ENCODE data around the gene STMND1.

STMND1 gene

DNA sequence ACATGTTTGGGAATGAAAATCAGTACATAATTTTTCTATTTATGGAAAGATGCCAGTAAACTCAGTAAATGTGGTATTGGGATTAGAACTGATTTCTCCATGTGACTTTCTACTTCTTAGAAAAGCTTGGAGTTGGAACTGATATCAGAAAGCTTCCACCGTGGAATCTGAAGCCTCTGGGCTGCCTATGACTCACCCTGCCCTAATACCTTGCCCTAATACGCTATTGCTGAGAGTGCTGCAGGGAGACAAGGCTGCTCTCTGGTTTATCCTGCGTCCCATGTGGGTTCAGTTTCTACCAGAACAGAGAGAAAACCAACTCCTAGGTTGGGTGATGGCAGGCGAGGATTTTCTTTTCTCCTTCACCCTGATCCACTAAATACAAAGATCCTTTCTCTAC lies 3.3 kb upstream of the STMND1 start:
- H3K4me1 ChIP-seq (ENCODE audit: control insufficient read depth in 1 of 2, insufficient read depth in 2 of 2, low read length in 2 of 2) = peaks cover 0 to 13% of the 10 kb centered on the region in 2 donors
- no peak overlapping the region for H3K27ac ChIP-seq (ENCODE audit: low read length)
- no peaks in the 10 kb centered on the region for H3K9me3 ChIP-seq (ENCODE audit: control insufficient read depth in 1 of 2, low read length in 2 of 2)

DNA sequence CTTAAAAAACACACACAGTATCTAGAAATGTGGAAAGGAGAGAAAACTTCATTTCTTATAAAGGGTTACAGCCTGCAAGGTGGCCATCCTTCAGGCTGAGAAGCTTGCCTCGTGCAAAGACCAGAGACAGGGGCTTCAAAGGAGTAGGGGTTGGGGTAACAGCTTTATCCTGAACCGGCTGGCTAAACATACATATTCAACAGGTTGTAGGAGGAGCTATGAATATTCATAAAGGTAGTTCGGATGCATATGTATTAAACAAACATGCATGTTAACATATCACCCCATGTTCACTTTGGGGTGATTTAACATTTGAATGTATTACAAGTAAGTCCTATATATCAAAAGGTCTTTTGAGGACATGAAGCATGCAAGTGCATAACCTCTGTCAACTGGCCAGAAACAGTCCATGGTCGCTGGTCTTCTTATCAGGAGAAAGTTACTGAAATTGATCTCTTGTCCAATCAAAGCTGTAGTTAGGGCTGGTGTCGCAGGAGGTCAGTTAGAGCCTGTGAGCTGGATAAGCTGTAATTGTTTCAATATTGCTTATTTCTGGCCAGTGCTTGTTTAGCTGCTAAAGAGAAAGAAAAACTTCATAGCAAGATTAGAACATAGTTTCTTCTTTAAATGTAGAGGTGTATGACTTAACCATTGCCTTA lies 2.3 kb upstream of the STMND1 start:
- Histone ChIP-seq H3K4me3 (ENCODE audit: low read depth in 1 of 2, low read length in 2 of 2) (no peak overlapping the region), H3K36me3 (ENCODE audit: control insufficient read depth in 1 of 2, insufficient read depth in 2 of 2, low read length in 2 of 2) (no peaks in the 10 kb centered on the region), H3K9me3 (ENCODE audit: control insufficient read depth in 1 of 2, low read length in 2 of 2) (no peaks in the 10 kb centered on the region), H3K27me3 (ENCODE audit: low read depth, low read length) (peaks cover 10% of the 10 kb centered on the region), H3K4me1 (ENCODE audit: control insufficient read depth in 1 of 2, insufficient read depth in 2 of 2, low read length in 2 of 2) (peaks cover 0 to 13% of the 10 kb centered on the region in 2 donors), H3K27ac (ENCODE audit: low read length) (no peak overlapping the region)

More for the DNA sequence above, 3.3 kb upstream of the STMND1 start:
- Histone ChIP-seq H3K27me3 (ENCODE audit: low read depth, low read length) (peaks cover 10% of the 10 kb centered on the region), H3K4me3 (ENCODE audit: low read depth in 1 of 2, low read length in 2 of 2) (no peak overlapping the region), H3K36me3 (ENCODE audit: control insufficient read depth in 1 of 2, insufficient read depth in 2 of 2, low read length in 2 of 2) (no peaks in the 10 kb centered on the region)

DNA sequence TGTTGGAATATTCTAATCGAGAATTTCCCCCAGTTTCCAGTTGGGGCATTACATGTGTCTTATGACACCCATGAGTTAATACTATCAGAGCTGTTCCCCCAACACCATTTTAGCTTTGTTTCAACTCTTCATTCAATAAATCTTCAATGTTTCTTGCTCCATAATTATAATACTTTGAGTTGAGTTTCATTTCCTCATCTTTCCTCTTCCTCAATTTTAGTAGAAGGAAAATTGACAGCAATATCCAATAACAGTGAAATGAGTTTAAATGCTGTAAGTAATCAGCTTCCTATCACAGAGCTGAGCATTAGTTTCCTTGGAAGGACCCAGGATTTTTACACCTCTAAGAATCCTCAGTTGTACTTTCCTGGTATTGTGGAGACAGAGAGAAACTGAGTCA lies 1.0 kb upstream of the STMND1 start:
- no peak overlapping the region for H3K27ac ChIP-seq (ENCODE audit: low read length)
- no peaks in the 10 kb centered on the region for H3K36me3 ChIP-seq (ENCODE audit: control insufficient read depth in 1 of 2, insufficient read depth in 2 of 2, low read length in 2 of 2)
- H3K27me3 ChIP-seq (ENCODE audit: low read depth, low read length) = peaks cover 10% of the 10 kb centered on the region
- H3K4me3 ChIP-seq (ENCODE audit: low read depth in 1 of 2, low read length in 2 of 2) = no peak overlapping the region
- H3K4me1 ChIP-seq (ENCODE audit: control insufficient read depth in 1 of 2, insufficient read depth in 2 of 2, low read length in 2 of 2) = peaks cover 0 to 13% of the 10 kb centered on the region in 2 donors
- H3K9me3 ChIP-seq (ENCODE audit: control insufficient read depth in 1 of 2, low read length in 2 of 2) = no peaks in the 10 kb centered on the region

DNA sequence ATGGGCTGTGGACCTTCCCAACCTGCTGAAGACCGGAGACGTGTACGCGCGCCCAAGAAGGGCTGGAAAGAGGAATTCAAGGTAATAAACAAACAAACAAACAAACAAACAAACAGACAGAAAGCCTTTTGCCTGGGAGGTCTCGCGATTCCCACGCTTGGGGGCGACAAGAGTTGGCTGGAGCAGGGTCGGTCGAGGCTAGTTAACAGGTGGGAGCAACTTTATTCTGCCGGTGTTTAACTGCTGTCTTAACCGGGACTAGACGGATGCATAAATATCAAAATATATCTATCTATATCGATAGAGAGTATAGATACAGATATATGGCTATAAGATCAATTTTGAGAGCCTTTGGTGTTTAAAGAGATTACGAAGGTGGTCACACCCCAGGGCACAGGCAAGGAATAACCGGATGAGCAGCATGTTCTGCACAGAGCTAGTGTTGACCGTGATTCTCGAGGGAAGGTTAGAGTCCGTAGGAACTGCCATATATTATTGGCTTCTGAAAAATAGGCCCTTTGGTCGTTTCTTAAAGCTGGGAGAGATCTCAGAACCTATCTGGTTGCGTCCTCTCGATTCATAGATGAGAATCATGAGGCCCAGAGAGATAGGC lies 514 bp downstream of the STMND1 start:
- peaks cover 10% of the 10 kb centered on the region for H3K27me3 ChIP-seq (ENCODE audit: low read depth, low read length)
- no peak overlapping the region for H3K27ac ChIP-seq (ENCODE audit: low read length)
- peak overlapping the region; percentile 55 to 64 for H3K4me3 ChIP-seq (ENCODE audit: low read depth in 1 of 2, low read length in 2 of 2)
- H3K4me1 ChIP-seq (ENCODE audit: control insufficient read depth in 1 of 2, insufficient read depth in 2 of 2, low read length in 2 of 2) = peaks cover 0 to 13% of the 10 kb centered on the region in 2 donors
- no peaks in the 10 kb centered on the region for H3K36me3 ChIP-seq (ENCODE audit: control insufficient read depth in 1 of 2, insufficient read depth in 2 of 2, low read length in 2 of 2)
- H3K9me3 ChIP-seq (ENCODE audit: control insufficient read depth in 1 of 2, low read length in 2 of 2) = no peaks in the 10 kb centered on the region

DNA sequence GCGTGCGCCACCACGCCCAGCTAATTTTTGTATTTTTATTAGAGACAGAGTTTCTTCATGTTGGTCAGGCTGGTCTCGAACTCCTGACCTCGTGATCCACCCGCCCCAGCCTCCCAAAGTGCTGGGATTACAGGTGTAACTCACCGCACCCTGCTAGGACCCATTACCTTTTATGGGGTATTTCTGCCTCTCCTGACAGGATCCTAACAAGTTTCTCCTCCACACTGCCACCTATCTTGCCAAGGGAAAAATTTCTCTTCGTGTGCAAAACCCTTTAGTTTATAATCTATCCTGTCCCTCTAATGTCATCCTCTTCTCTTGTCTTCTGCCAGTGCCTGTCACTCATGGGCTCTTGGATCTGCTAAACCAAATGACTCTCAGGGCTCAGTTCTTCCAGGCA lies 1.9 kb downstream of the STMND1 start:
- Histone ChIP-seq H3K4me3 (ENCODE audit: low read depth in 1 of 2, low read length in 2 of 2) (no peak overlapping the region), H3K36me3 (ENCODE audit: control insufficient read depth in 1 of 2, insufficient read depth in 2 of 2, low read length in 2 of 2) (no peaks in the 10 kb centered on the region), H3K4me1 (ENCODE audit: control insufficient read depth in 1 of 2, insufficient read depth in 2 of 2, low read length in 2 of 2) (peaks cover 0 to 13% of the 10 kb centered on the region in 2 donors)

DNA sequence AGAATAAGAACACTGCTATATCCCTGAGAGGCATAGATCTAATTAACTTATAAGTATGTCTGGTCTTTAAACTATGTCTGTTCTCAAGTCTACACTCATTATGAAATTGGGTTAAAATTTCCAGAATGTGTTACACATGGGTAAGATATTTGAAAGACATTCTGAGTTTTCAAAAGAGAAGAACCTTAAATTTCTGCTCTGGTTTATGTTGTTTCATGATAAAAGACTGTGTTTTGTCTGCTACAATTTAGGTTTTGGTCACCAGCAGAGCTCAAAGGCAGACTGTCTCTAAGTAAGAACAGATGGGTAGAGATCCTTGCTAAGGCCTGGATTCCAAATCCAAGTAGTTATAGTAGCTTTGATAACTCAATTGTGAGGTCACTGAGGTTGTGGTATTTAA lies 6.0 kb downstream of the STMND1 start:
- Histone ChIP-seq H3K4me3 (ENCODE audit: low read depth in 1 of 2, low read length in 2 of 2) (no peak overlapping the region), H3K9me3 (ENCODE audit: control insufficient read depth in 1 of 2, low read length in 2 of 2) (no peaks in the 10 kb centered on the region), H3K36me3 (ENCODE audit: control insufficient read depth in 1 of 2, insufficient read depth in 2 of 2, low read length in 2 of 2) (no peaks in the 10 kb centered on the region), H3K27me3 (ENCODE audit: low read depth, low read length) (peaks cover under 1% of the 10 kb centered on the region), H3K27ac (ENCODE audit: low read length) (no peak overlapping the region), H3K4me1 (ENCODE audit: control insufficient read depth in 1 of 2, insufficient read depth in 2 of 2, low read length in 2 of 2) (no peaks in the 10 kb centered on the region)

More for the DNA sequence above, 1.9 kb downstream of the STMND1 start:
- Histone ChIP-seq H3K9me3 (ENCODE audit: control insufficient read depth in 1 of 2, low read length in 2 of 2) (no peaks in the 10 kb centered on the region), H3K27ac (ENCODE audit: low read length) (no peak overlapping the region), H3K27me3 (ENCODE audit: low read depth, low read length) (peaks cover 10% of the 10 kb centered on the region)

DNA sequence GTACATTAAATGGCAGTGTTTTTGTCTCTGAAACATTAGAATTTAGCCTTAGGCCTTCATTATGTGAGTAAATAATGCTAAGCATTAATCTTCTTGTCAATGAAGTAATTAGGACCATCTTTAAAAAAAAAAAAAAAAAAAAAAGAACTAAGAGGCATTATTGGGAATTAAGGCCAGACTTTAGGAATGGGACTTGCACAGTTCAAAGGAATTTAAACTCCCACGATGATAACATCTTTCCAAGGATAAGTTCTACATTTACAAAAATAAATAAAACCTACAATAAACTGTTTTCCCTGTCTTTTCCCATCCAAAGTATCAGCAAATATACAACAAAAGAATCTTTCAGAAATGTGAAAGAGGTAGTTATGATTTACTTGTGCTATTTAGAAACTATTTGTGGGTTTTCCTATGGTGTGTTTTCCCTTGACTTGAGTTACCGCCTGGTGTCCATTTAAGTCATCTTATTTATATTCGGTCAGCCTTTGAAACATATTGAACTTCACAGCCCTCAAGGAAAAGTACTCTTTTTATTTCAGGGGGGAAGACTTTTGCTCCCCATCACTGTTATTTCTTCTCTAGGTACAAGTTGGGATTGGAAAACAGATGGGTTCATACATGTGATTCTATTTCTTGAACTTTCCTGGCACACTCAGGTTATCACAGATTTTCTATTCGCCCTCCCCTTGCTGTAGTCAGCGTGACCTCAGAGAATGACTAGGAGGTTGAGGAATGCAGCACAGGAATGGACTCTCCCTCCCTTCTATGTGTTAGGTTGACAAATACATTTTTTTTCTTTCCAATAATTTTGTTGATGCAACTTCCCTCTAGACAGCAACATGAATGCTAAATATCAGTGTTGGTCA lies 13.6 kb downstream of the STMND1 start:
- no peaks in the 10 kb centered on the region for H3K27me3 ChIP-seq (ENCODE audit: low read depth, low read length)
- no peaks in the 10 kb centered on the region for H3K4me1 ChIP-seq (ENCODE audit: control insufficient read depth in 1 of 2, insufficient read depth in 2 of 2, low read length in 2 of 2)
- no peak overlapping the region for H3K27ac ChIP-seq (ENCODE audit: low read length)
- no peak overlapping the region for H3K4me3 ChIP-seq (ENCODE audit: low read depth in 1 of 2, low read length in 2 of 2)
- H3K9me3 ChIP-seq (ENCODE audit: control insufficient read depth in 1 of 2, low read length in 2 of 2) = no peaks in the 10 kb centered on the region
- no peaks in the 10 kb centered on the region for H3K36me3 ChIP-seq (ENCODE audit: control insufficient read depth in 1 of 2, insufficient read depth in 2 of 2, low read length in 2 of 2)

DNA sequence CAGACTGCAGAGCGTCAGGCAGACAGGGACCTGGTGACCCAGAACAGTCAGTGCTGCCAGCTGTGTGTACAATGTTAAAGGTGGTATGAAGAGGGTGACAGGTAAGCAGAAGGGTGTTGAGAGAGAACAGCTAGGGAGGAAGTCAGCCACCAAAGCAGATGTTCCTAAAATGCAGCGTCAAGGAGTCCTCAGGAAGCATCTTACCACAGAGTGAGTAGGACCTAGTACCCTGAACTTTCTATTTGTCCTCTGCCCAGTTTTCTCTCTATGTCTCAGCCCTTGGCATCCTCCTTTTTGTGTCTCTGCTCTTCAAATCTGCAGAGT lies 14.2 kb downstream of the STMND1 start:
- H3K4me1 ChIP-seq (ENCODE audit: control insufficient read depth in 1 of 2, insufficient read depth in 2 of 2, low read length in 2 of 2) = no peaks in the 10 kb centered on the region
- no peaks in the 10 kb centered on the region for H3K36me3 ChIP-seq (ENCODE audit: control insufficient read depth in 1 of 2, insufficient read depth in 2 of 2, low read length in 2 of 2)
- H3K27me3 ChIP-seq (ENCODE audit: low read depth, low read length) = no peaks in the 10 kb centered on the region
- no peaks in the 10 kb centered on the region for H3K9me3 ChIP-seq (ENCODE audit: control insufficient read depth in 1 of 2, low read length in 2 of 2)
- H3K27ac ChIP-seq (ENCODE audit: low read length) = no peak overlapping the region
- H3K4me3 ChIP-seq (ENCODE audit: low read depth in 1 of 2, low read length in 2 of 2) = no peak overlapping the region

DNA sequence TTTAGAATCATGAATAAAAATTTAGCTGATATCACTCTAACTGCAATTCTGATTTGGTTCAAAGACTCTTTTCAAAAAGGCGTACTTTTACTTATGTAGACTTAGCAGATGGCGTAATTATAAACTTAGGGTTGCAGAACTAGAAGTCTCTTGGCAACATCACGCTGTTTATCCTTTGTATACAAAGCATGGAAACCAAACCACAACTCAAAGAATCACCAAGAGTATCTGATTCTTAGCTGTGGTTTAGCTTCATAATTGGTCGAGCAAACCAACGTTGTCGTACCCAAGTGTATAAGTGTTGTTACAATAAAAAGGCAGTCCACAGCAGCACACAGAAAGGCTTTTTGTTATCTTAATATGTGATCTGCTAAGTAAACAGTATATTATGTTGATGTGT lies 18.2 kb downstream of the STMND1 start:
- Histone ChIP-seq H3K36me3 (ENCODE audit: control insufficient read depth in 1 of 2, insufficient read depth in 2 of 2, low read length in 2 of 2) (no peaks in the 10 kb centered on the region), H3K4me1 (ENCODE audit: control insufficient read depth in 1 of 2, insufficient read depth in 2 of 2, low read length in 2 of 2) (no peaks in the 10 kb centered on the region), H3K9me3 (ENCODE audit: control insufficient read depth in 1 of 2, low read length in 2 of 2) (no peaks in the 10 kb centered on the region), H3K27ac (ENCODE audit: low read length) (no peak overlapping the region), H3K27me3 (ENCODE audit: low read depth, low read length) (no peaks in the 10 kb centered on the region), H3K4me3 (ENCODE audit: low read depth in 1 of 2, low read length in 2 of 2) (no peak overlapping the region)

DNA sequence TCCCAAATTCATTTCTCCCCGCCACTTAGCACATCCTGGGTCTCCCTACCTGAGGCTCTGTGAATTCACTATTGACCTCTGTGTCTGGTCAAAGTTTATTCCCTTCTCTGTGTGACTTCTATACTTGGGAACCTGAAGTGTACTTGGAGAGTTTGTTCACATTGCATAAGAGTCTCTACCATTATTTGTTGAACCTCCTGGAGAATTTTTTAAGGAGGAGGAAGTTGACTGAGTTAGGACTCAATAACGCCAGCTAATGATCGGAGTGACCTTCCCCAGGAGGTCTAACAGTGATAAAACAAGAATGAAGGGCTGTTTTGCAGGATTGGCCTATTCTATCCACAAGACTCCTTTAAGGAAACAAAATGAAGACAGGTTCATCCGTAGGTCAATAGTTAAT lies 23.6 kb downstream of the STMND1 start:
- Histone ChIP-seq H3K9me3 (ENCODE audit: control insufficient read depth in 1 of 2, low read length in 2 of 2) (no peaks in the 10 kb centered on the region), H3K4me3 (ENCODE audit: low read depth in 1 of 2, low read length in 2 of 2) (no peak overlapping the region), H3K4me1 (ENCODE audit: control insufficient read depth in 1 of 2, insufficient read depth in 2 of 2, low read length in 2 of 2) (no peaks in the 10 kb centered on the region), H3K27ac (ENCODE audit: low read length) (no peak overlapping the region), H3K36me3 (ENCODE audit: control insufficient read depth in 1 of 2, insufficient read depth in 2 of 2, low read length in 2 of 2) (no peaks in the 10 kb centered on the region), H3K27me3 (ENCODE audit: low read depth, low read length) (no peaks in the 10 kb centered on the region)

DNA sequence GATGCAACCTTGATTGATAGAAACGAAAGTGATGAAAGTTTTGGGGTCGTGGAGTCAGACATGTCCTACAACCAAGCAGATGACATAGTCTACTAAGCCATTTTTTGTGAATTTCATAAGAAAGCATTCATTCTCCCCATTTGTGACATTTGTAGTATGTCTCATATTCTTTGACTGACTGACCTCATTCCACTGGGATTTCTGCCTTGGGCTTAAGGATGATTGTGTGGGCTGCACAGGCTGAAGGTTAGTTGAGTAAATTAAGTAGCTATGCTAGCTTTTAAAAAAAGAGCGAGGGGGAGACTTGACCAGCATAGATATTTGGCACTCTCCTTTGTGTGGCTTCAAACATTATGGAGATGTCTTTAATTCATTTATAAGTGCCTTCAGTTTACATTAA lies 28.9 kb downstream of the STMND1 start:
- H3K36me3 ChIP-seq (ENCODE audit: control insufficient read depth in 1 of 2, insufficient read depth in 2 of 2, low read length in 2 of 2) = no peaks in the 10 kb centered on the region
- peaks cover 0 to 7% of the 10 kb centered on the region in 2 donors for H3K9me3 ChIP-seq (ENCODE audit: control insufficient read depth in 1 of 2, low read length in 2 of 2)
- H3K4me1 ChIP-seq (ENCODE audit: control insufficient read depth in 1 of 2, insufficient read depth in 2 of 2, low read length in 2 of 2) = no peaks in the 10 kb centered on the region
- H3K27me3 ChIP-seq (ENCODE audit: low read depth, low read length) = no peaks in the 10 kb centered on the region
- H3K27ac ChIP-seq (ENCODE audit: low read length) = no peak overlapping the region
- H3K4me3 ChIP-seq (ENCODE audit: low read depth in 1 of 2, low read length in 2 of 2) = no peak overlapping the region
